Mucosa of descending colon (tissue), 3 donors: ENCODE measurements around the gene SMIM32. TPM values are rescaled to one million over a fixed set of nuclear protein-coding genes. Genes with fewer than 3 reads are reported as not detected.

Experiments used
- ATAC-seq: fragments of 200-7000 bp; cut with Tn5 transposase; one replicate; pipeline ENCODE4 v1.9.1; 2020; ENCODE audit warnings: mild to moderate bottlenecking, moderate library complexity
- DNase-seq, 3 donors: peaks; one replicate each; pipeline ENCODE4 v3.0.0-alpha.2; 2020
- H3K36me3 ChIP-seq: fragments of 200-600 bp; one replicate; pipeline ENCODE4 v1.8.0; 2021; ENCODE audit warnings: low read depth, mild to moderate bottlenecking
- H3K4me1 ChIP-seq: fragments of 200-600 bp; one replicate; pipeline ENCODE4 v1.8.0; 2021; ENCODE audit warnings: low read depth, mild to moderate bottlenecking
- H3K4me3 ChIP-seq: fragments of 200-600 bp; one replicate; pipeline ENCODE4 v1.8.0; 2021; ENCODE audit warnings: mild to moderate bottlenecking
- H3K9me3 ChIP-seq: fragments of 200-600 bp; one replicate; pipeline ENCODE4 v1.8.0; 2021; ENCODE audit warnings: mild to moderate bottlenecking
- intact Hi-C, 2 donors: fragments of 100-400 bp; cut with DNase I in 1 of 2; cut with micrococcal nuclease in 1 of 2; formaldehyde crosslinking; loops; one replicate each; pipeline versions ENCODE4 v1.11.0 to v1.11.1; 2022; cut with DNase I, micrococcal nuclease
- total RNA-seq, 3 donors: library from RNA; stranded (reverse); fragmentation: NEBNext Ultra II Directional in 2 of 3; extraction: Animal tissue kit (Norgen Biotek cat#: 25700) in 2 of 3; gene quantifications; one replicate each; pipeline versions ENCODE4 v1.2.1 to v1.2.4, GENCODE V29; 2021 to 2023
- TF ChIP-seq, protein P1 (sequence below): fragments of 200-600 bp; IDR thresholded peaks from one replicate; pipeline ENCODE4 v1.8.0; 2022; ENCODE audit warnings: antibody characterized with exemption, mild to moderate bottlenecking
- donor health status: DM: no; HTN: no; CAD: no; lungs with moderate emphysema.
- donor health status: DM: no; HTN: no; CAD: no.
- donor health status: DM: no; HTN: yes; CAD: no.

SMIM32 gene
- total RNA-seq, 3 donors from 2014 or later, result 1.3 to 14.4 (median 7.9) TPM

DNA sequence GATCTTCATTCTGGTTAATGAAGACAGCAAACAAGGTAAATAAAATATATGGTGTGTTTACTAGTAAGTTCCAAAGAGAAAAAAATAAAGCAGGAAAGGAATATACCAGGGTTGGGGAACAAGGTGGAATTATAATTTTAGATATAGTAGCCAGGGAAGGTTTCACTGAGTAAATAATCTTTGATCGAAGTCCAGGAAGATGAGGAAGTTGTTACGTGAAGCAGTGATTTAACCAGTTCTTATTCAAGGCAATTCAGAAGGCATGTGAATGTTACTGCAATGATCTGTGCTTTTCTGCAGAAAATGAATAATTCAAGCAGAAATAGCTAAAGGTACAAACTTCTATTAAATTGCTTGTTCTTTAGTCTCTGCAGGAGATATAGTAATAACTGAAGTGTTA lies 6.2 kb downstream of the SMIM32 start:
- H3K9me3 ChIP-seq, result no peaks in the 10 kb centered on the region
- H3K4me1 ChIP-seq, result peaks cover 36% of the 10 kb centered on the region
- TF ChIP-seq, protein P1, sequence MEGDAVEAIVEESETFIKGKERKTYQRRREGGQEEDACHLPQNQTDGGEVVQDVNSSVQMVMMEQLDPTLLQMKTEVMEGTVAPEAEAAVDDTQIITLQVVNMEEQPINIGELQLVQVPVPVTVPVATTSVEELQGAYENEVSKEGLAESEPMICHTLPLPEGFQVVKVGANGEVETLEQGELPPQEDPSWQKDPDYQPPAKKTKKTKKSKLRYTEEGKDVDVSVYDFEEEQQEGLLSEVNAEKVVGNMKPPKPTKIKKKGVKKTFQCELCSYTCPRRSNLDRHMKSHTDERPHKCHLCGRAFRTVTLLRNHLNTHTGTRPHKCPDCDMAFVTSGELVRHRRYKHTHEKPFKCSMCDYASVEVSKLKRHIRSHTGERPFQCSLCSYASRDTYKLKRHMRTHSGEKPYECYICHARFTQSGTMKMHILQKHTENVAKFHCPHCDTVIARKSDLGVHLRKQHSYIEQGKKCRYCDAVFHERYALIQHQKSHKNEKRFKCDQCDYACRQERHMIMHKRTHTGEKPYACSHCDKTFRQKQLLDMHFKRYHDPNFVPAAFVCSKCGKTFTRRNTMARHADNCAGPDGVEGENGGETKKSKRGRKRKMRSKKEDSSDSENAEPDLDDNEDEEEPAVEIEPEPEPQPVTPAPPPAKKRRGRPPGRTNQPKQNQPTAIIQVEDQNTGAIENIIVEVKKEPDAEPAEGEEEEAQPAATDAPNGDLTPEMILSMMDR, result no peak
- H3K4me3 ChIP-seq, result no peak overlapping the region
- no peak for DNase-seq
- intact Hi-C loops, result no loop called here
- no peaks in the 10 kb centered on the region for H3K36me3 ChIP-seq
- ATAC-seq, result peak; percentile 69

DNA sequence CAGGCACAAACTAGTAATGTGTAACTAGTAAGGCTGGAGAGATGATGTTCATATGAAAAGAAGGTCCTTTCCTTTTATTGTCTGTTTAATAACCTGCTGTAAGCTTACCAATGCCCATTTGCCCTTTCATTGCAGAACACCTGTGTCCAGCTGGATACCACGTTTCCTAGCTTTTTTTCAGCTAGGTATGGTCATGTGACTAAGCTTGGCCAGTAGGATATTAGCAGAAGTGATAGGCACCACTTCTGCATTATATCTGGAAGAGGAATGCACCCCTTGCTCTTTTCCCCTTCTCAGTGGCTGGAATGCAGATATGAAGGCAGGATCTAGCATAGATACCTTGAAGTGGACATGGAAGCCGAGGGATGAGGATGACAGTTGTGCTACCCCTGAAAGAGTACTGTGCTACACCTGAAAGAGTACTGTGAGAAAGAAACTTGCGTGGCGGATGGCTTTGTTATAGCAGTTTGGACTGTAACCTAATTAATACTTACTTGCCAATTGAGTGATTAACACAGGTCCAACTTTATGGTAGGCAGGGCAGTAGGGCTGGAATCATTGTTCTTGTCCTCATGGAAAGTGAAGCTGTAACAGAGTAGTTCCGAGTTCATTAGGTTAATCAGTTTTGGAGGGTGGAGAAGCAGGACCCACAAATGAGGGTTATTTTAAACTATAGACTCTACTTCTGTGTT lies 6.8 kb downstream of the SMIM32 start:
- no peaks in the 10 kb centered on the region for H3K36me3 ChIP-seq
- peak in 1 of 3 donors; percentile 25 for DNase-seq
- peak; percentile 46 for ATAC-seq
- H3K4me3 ChIP-seq, result no peak overlapping the region
- peaks cover 30% of the 10 kb centered on the region for H3K4me1 ChIP-seq
- H3K9me3 ChIP-seq, result no peaks in the 10 kb centered on the region
- intact Hi-C loops, result no loop called here
- TF ChIP-seq, protein P1, result no peak

DNA sequence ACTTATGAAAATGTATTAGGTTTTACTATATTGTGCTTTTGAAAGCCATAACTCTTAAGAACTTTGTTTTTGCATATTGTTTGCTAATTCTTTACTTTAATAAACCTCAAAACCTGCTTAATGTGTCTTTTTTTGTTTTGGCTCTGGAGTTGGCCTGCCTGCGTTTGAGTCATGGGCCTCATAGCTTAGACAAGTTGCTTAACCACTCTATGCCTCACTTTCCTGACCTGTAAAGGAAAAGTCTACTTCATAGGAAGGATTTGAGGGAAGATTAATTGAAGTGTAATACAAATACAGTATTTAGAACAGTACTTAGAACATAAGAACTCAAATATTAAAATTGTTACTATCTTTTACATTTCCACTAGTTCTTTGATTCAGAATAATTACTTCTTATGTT lies 10.3 kb downstream of the SMIM32 start:
- intact Hi-C loops, result no loop called here
- Histone ChIP-seq H3K4me1 (peaks cover 10% of the 10 kb centered on the region), H3K36me3 (no peaks in the 10 kb centered on the region), H3K4me3 (no peak overlapping the region), H3K9me3 (no peaks in the 10 kb centered on the region)
- no peak for ATAC-seq
- TF ChIP-seq, protein P1, result no peak
- no peak for DNase-seq

DNA sequence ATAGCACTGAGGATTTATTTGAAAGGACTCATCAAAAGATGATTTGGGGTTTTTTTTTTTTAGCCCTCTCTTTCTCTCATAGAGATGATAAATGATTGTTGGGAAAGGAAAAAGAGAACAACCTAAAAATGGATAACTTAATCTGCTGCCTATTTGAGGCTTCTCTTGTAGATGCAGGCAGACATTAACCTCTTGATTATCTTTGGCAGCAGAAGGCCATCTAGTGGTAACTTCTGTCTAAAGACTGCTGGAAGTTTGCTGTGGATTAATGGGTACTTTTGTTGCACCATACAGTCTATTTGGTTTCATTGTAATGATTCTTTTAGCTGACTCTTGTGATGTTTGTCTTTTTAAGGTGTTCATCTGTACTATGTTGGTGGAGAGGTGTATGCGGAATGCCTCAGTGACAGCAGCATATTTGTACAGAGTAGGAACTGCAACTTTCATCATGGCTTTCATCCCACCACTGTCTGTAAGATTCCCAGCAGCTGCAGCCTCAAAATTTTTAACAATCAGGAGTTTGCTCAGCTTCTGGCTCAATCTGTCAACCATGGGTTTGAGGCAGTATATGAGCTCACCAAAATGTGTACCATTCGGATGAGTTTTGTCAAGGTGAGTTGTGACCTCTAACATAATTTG lies 18.8 kb downstream of the SMIM32 start:
- peak; percentile 78 for ATAC-seq
- DNase-seq, result no peak
- no peak overlapping the region for H3K4me3 ChIP-seq
- no peaks in the 10 kb centered on the region for H3K9me3 ChIP-seq
- H3K4me1 ChIP-seq, result no peaks in the 10 kb centered on the region
- no peaks in the 10 kb centered on the region for H3K36me3 ChIP-seq
- TF ChIP-seq, protein P1, result no peak
- intact Hi-C loops, result loop anchor here in 1 of 2 donors (10.0 kb wide), 1 partner anchor 229 kb away; no protein-coding TSS in a partner anchor

DNA sequence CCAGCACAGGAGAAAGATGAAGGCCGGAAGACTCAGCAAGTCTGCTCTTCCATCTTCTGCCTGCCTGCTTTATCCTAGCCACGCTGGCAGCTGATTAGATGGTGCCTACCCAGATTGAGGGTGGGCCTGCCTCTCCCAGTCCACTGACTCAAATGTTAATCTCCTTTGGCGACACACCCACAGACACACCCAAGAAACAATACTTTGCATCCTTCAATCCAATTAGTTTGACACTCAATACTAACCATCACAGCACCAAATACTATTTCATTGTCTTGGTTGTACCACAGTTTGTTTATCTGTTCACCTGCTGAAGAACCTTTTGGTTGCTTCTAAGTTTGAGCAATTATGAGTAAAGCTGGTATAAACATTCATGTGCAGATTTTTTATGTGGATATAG lies 23.7 kb downstream of the SMIM32 start:
- no peak for ATAC-seq
- Histone ChIP-seq H3K4me1 (no peaks in the 10 kb centered on the region), H3K4me3 (no peak overlapping the region), H3K36me3 (no peaks in the 10 kb centered on the region), H3K9me3 (no peaks in the 10 kb centered on the region)
- TF ChIP-seq, protein P1, result no peak
- intact Hi-C loops, result no loop called here
- no peak for DNase-seq
